ENCODE results near the gene RBP5. TPM values are rescaled to one million over a fixed set of nuclear protein-coding genes. Genes with fewer than 3 reads are reported as not detected.

RBP5 gene
- total RNA-seq, 1 donor from 2014 or later: not detected

DNA sequence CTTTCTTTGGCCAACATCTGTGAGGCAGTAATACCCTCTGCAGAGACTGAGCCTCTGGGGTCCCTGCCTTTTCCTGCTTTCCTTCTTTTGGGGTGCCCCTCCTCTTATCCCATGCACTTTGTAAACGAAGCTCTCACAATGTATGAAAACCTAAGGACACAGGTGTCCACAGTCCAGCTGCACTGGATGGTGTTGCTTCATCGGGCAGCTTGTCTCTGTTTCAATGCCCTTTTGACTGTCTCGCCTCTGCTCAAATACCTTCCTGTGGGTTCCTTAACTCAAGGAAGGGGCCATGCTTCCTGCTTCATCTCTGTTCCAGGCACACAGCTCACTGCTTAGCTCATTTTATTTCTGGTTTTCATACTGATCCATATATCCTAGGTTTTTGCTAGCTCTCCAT is 26.1 kb downstream of the RBP5 start:
- no peak for DNase-seq (ENCODE audit: low read depth, low spot score)

DNA sequence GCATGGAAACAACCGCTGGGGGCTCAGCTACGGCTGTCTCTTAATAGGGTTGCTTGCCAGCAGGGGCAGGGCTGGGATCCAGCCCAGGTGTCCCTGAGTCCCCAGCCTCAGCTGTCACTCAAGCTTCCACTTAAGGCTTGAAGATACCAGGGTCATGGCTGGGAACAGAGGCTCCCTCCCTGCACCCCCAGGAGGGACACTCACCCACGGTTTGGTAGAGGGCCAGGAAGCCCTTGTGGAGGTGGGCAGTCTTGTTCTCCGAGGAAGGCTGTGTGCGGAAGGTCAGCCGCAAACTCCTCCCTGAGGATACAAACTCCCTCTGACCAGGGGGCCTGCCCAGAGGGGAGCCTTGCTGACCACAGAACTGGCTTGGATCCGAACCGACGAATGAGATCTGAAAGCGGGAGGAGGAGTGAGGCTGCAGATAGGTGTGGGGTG is 27.0 kb downstream of the RBP5 start:
- DNase-seq (ENCODE audit: low read depth, low spot score): no peak

DNA sequence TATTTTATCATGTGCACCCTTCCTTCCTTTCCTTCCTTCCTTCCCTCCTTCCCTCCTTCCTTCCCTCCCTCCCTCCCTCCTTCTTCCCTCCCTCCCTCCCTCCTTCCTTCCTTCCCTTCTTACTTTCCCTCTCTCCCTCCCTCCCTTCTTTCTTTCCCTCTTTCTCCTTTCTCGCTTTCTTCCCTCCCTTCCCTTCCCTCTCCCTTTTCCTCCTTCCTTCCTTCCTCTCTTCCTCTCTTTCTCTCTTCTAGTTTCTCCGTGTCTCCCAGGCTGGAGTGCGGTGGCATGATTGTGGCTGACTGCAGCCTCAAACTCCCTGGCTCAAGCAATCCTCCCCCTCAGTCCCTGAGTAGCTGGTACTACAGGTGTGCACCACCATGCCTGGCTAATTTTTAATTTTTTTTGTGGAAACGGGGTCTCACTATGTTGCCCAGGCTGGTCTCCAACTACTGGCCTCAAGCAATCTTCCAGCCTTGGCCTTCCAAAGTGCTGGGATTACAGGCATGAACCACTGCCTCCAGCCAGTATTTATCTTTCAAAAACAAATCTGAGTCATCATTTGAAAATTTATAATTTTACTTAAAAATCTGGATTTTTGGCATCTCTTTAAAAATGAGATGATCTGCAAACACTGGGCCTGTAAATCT is 27.5 kb downstream of the RBP5 start:
- DNase-seq (ENCODE audit: low read depth, low spot score): no peak

DNA sequence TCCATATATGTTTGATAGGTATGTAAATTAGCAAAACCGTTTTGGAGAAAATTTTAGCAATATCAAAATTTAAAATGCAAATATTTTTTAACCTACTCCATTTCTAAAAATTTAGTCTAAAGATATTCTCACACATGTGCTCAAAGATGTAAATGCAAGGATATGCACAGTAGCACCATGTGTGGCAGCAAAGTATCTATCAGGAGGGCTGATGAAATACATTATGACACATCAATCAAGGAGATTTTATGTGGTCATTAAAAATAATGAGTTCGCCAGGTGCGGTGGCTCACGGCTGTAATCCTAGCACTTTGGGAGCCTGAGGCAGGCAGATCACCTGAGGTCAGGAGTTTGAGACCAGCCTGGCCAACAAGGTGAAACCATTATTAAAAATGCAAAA is 28.4 kb downstream of the RBP5 start:
- DNase-seq (ENCODE audit: low read depth, low spot score): no peak

DNA sequence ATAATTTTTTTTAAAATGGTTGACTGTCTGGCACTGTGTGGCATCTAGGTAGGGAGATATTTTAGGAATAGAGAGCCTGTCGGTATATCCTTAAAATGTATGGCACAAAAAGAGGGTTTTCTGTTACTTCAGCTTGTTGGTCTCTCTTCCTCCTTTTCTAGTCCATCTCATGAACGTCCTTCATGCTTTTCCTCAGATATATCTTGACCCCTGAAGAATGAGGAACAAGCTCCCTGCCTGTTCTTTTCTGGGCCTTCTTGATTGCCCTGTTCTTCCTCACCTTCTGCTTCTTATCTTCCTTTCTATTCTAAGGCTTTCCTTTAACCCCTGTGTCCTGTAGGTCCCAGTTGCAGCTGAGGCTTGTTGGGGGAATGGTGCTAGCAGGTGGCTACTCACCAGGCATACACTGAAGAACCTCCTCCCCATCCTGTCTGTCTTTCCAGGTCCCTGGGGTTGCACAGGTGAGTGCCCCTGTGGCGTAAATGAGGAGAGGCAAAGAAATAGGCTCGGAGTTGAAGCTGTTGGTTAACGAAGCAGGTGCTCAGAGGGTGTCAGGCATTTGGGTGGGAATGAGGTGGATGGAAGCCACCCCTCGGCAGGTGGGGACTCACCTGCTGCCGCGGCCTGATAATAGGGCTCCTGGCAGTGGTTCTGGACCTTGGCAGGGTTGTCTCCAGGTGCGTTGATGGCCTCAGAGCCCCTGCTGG is 29.2 kb downstream of the RBP5 start:
- no peak for DNase-seq (ENCODE audit: low read depth, low spot score)

DNA sequence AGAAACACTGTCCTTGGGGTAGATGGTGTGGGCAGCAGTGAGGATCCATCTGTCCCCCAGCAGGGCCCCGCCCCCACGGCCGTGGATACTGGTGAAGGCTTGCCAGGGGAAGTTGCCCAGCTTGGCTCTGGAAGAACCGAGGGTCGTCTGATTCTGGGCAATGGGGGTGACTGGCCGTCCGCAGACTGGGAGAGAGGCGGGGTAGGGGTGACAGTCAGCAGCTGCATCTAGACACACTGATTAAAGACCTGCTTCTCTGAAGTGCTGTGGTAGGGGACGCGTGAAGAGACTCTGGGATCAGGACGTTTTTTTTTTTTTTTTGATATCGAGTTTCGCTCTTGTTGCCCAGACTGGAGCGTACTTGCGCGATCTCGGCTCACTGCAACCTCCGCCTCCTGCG is 31.7 kb downstream of the RBP5 start:
- DNase-seq (ENCODE audit: low read depth, low spot score): no peak

DNA sequence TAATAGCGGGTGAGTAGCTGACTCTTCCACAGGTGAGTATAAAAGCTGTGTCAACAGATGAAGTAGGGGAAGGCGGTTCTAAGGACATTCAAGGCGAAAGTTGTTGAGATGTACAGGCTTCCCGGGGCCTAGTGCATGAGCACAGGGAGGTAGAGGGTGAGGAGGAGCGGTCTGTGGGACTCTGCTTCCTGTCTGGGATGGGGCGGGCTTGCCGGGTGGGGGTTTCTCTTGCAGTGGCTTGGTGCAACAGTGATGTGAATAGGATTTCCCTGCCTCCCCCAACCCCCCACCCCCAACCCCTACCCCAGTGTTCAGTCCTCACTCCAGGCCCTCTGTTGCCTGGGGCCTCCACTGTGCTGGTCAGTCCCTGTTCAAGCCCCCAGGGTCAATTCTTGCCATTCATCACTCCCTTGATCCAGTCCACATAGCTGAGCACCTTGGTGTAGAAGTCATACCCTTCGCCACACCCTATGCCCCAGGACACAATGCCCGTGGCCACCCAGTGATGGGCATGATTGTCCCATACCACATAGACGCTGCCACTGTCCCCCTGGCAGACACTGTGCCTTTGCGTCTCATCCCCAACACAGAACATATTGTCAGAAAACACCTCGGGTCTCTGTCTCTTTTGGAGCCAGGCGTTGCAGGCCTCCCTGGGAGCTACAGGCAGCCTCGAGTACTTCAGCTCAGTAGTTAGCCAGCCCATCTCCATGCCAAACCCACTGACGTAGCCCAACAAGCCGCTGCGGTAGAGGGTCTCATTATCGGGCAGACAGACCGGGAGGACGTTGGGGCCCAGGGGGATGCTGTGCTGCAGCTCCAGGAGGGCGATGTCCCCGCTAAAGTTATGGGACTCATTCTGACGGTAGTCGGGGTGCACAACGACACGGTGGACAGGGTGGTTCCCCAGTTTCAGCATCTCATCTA is 32.4 kb downstream of the RBP5 start:
- DNase-seq (ENCODE audit: low read depth, low spot score): no peak

DNA sequence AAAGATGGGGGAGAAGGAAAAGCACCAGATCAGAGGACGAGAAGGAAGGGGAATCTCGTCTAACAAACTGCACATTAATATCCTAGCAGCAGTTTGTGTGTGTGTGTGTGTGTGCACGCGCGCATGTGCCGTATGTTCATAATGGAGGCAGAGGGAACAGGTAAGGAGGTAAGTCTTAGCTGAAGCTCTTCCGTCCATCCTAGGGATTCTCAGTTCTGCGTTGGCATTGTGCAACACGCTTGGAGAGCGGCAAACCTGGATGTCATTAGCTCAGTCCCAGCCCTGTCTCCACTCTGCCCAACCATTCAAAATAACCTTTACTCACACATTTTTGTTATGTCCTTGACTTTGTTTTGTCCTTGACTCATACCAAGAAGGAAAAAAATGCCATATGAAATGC is 34.8 kb downstream of the RBP5 start:
- DNase-seq (ENCODE audit: low read depth, low spot score): no peak

DNA sequence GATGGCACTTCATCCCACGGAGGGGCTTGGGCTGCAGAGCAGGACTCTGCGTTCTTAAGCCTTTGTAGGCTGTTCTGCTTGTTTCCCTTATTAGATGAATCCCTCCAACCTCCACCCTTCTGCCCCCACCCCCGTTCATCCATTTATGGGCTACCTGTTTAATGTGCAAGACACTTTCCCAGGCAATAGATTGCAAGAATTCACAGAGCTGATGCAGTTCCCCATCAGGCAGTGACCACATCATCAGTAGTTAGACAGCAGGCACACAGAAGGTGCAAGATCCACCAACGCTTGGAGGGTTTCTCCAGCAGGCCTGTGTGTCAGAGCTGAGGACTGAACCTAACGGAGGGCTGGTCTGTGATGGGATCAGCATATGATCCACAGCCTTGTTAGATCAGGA is 35.2 kb downstream of the RBP5 start:
- DNase-seq (ENCODE audit: low read depth, low spot score): no peak

DNA sequence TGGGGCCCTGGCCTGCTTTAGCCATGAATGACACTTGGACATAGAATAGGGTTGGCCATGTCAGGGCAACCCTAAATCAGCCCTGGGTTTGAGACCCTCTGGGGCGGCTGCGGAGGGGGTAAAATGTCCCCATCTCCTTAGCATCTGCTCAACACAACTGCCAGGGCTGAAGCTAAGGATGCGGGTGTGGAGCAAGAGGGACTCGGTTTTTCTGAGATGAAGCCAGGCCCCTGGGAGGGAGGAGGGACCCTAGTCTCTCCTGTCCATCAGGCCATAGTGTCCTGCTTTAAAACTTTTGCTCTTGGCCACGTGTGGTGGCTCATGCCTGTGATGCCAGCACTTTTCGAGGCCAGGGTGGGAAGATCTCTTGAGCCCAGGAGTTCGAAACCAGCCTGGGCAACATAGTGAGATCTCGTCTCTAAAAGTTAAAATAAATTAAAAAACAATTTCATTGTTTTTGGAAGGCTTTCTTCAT is 35.7 kb downstream of the RBP5 start:
- DNase-seq (ENCODE audit: low read depth, low spot score): no peak

DNA sequence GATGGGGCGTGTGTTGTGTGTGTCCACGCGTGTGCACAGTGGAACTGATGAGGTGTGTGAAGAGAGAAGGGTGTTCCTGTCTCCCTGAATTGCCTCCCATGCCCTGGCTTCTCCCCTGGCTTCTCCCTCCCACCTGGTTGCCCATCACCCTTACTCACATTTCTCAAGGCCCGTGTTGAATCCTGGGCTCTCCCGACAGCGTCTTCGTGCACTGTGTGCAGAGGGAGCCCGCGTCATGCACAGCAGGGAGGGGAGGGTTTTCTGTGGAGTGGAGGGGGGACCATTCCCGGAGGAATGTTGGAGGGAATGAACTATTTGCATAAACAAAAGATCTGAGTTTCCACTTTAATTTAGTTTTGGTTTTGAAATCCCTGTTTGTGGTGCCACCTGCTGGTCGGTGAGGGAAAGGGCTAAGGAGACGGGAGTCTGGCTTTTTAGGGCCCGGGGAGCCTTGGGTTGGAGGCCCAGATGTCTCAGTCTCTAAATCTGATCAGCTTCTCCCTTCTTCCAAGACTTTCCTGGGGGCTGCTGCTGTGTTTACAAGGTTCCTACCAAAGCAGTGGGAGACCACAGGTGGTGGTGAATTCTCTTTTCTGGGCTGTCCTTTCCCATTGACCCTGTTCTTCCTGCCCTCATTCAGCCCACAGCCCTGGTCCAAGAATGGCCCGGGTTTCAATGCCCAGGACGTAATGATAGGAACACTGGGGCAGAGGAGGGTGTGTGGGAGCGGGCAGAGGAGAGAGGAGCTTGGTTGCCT is 36.3 kb downstream of the RBP5 start, which contains the start of gene C1R:
TSS of gene C1R (minus strand) at position 217 of the 757 bp plus-strand sequence. CDS start at position 160, 57 bp downstream.
- no peak for DNase-seq (ENCODE audit: low read depth, low spot score)

DNA sequence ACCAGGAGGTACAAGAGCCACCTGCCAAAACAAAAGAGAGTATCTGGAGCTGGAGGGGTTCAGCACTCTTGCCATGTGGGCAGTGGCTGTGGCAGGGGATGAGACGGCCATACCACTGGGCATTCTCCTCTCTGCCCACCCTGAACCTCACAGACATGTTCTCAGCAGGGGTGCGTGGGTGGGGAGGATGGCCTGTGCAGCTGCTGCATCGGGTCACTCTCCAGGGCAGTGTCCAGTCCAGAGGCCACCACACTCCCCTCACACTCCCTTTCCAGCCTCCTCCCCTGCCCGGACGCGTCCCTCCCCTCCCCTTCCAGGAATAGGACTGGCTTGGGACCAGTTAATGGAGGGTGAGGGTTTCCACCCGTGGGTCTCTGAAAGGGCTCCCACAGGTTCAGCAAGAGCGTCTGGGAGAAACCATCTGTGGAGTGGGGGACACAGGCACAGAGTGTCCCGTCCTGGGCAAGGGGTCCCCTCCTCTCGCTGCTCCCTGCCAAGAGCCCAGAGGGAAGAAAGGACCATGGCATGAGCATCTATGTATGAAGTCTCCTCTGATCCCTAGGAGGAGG is 36.9 kb downstream of the RBP5 start:
- DNase-seq (ENCODE audit: low read depth, low spot score): no peak

DNA sequence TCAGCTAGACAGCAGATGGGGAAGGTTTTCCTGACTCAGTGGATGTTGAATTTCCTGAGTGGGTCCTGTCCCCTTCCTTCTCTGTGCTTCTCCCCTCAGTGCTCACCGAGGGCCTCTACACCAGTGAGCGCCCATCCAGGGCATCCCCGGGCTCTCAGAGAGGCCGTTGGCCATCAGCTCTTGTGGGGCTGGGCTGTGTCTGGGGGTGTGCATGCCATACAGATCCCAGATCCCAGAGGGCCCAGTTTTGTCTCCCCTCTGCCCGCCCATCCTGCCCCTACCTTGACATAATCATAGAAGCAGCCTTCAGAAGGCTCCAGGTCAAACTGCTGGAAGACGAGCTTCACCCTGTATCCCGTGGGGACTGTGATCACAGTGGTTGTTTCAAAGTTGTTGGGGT is 37.5 kb downstream of the RBP5 start:
- DNase-seq (ENCODE audit: low read depth, low spot score): no peak

DNA sequence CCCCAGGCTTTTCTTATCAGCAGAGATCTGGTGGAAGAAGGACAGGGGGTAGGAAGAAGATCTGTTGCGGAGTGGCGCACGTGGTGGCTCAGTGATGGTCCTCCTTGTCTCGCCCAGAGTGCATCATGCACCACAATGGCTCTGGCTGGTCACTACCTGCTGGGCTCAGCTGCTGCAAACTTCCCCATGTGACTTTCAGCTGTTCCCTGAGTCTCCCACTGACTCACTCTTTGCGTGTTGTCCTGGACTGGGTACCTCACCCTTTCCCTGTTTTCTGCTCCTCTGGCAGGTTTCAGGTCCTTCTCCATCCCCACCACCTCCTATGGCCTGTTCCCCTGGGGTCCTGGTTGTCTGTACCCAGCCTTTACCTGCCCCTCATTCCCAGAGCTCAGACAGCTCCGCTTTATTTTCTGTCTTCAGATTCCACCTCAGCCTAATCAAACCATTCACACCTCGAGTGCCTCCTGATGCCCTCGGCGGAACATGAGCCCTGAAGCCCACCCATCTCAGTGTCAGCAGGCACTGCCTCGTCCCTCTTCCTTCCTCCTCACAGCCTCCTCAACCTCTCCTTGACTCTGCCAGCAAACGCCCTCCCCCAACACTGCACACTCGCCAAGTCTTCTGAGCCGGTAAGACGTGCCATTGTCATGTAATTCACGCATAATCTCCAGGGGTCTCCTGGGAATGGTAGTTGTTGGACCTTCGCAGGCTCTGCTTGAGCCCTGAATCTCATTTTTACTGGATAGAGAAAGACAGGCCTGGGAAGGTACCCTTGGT is 38.3 kb downstream of the RBP5 start:
- no peak for DNase-seq (ENCODE audit: low read depth, low spot score)

DNA sequence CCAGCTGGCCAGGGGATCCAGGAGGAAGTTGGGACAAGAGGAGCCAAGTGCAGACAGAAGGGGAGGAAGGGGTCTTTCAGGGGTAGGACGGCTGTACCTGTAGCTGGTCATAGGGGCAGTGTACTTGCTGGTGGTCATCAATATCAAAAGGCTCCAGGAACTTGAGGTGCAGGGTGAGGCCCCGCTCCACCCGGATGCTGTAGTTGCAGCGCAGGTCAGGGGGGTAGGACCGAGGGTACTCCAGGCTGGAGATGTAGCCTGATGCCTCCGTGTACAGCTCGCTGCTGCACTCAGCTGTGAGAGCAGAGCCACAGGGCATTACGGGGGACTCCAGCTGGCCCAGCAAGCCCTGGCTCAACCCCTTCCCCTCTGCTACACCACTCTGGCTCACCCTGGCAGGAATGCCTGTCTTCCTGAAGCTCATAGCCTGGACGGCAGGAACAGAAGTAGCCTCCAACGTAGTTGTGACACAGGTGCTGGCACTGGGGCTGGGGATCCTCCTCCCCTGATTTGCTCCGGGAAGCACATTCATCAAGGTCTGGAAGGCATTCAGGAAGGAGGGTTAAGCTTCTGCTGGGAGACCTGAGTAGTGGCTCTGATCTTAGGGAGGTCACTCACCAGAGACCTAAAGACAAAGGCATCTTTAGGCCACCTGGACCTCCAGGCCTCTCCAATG is 39.4 kb downstream of the RBP5 start:
- no peak for DNase-seq (ENCODE audit: low read depth, low spot score)

DNA sequence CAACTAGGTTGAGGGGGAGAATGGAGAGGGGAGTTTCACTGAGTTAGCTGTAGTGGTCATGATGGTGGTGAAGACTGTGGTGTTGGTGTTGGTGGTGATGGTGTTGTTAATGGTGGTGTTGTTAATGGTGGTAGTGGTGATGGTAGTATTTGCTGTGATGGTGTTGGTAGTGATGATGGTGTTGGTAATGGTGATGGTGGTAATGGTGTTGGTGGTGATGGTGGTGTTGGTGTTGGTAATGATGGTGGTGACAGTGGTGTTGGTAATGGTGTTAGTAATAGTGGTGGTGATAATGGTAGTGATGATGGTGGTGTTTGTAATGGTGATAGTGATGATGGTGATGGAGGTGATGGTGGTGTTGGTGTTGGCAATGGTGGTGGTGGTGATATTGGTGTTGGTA is 45.6 kb downstream of the RBP5 start:
- no peak for DNase-seq (ENCODE audit: low read depth, low spot score)

DNA sequence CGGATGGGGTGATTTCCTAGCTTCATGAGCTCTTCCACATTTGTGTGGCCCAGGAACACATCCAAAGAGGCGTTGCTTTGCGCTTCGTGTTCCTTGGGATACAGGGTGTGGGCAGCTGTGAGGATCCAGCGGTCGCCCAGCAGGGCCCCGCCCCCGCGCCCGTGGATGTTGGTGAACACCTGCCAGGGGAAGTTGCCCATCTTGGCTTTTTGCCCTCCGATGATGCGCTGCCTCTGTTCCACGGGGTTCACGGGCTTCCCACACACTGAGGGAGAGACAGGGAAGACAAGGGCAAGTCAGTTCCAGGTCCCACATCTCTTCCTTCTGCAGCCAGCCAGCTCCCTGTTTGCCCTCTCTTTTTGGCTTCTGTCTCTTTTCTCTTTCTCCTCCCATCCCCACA is 47.7 kb downstream of the RBP5 start:
- DNase-seq (ENCODE audit: low read depth, low spot score): no peak

DNA sequence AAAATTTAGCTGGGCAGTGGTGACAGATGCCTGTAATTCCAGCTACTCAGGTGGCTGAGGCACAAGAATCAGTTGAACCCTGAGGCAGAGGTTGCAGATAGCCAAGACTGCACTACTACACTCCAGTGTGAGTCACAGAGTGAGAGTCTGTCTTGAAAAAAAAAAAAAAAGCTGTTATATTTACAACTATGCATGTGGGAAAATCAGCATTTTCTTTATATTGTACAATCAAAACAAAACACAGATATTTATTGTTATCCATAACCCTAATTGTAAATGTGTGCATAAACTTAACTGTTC is 48.9 kb downstream of the RBP5 start:
- no peak for DNase-seq (ENCODE audit: low read depth, low spot score)

DNA sequence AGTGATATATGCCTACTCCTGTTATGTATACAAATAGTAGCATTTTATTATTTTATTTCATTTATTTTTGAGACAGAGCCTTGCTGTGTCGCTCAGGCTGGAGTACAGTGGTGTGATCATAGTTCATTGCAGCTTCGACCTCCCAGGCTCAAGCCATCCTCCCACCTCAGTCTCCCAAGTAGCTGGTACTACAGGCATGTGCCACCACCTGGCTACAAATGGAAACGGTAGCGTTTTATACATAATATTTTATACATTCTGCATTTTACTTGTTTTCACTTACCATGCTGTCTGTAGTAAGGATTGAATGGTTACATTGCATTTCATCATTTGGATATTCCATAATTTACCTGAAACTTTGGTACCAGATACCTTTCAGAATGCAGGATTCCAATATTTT is 50.5 kb downstream of the RBP5 start:
- DNase-seq (ENCODE audit: low read depth, low spot score): no peak

DNA sequence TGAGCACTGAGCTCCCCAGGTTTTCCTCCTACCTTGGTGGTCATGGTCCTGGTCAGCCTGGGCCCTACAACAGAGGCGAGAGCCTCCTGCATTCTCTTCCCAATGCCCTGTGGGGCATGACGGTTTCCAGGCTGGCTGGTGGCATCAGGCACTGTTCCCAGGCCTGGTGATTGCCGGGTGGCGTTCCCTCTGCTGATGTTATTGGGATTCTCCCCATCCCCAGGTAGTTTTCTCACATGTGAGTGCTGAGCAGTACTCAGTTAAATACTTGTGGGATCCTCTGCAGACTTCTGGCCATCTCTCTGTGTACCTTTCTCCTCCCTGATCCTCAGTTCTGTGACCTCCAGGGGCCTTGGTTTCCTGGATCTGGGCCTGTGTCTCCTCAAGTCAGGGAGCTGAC is 52.2 kb downstream of the RBP5 start:
- no peak for DNase-seq (ENCODE audit: low read depth, low spot score)
